CD4-positive, alpha-beta T cell treated with Interleukin-10 for 1 hour (primary cell): Measurements from ENCODE around the gene KRT15.

Experiments
- DNase-seq: peaks from one replicate; pipeline ENCODE4 v3.0.0-alpha.2; 2020

KRT15 gene

GRCh38 chr17:41503202-41503601 is 15.5 kb downstream of the KRT15 start:
- no peak for DNase-seq

GRCh38 chr17:41500131-41500911 is 18.4 kb downstream of the KRT15 start:
- no peak for DNase-seq

GRCh38 chr17:41499714-41500113 is 19.0 kb downstream of the KRT15 start:
- DNase-seq = no peak

GRCh38 chr17:41498276-41498675 is 20.4 kb downstream of the KRT15 start:
- no peak for DNase-seq

- DNase-seq = peak; percentile 68
These were observed 21.7 kb downstream of the KRT15 start for GRCh38 chr17:41496803-41497484.

- DNase-seq = no peak
These were observed 24.2 kb downstream of the KRT15 start for GRCh38 chr17:41494524-41494923.

- DNase-seq = no peak
These were observed 25.9 kb downstream of the KRT15 start for GRCh38 chr17:41492771-41493170.

GRCh38 chr17:41492351-41492750 is 26.3 kb downstream of the KRT15 start:
- no peak for DNase-seq

- no peak for DNase-seq
These were observed 27.2 kb downstream of the KRT15 start for GRCh38 chr17:41491476-41491875.

GRCh38 chr17:41490000-41490990 is 28.4 kb downstream of the KRT15 start:
- no peak for DNase-seq

GRCh38 chr17:41489531-41489930 is 29.2 kb downstream of the KRT15 start, which contains the start of gene KRT36:
Gene KRT36 (minus strand): TSS chr17:41489910. CDS start chr17:41489864, 46 bp downstream.
- DNase-seq = no peak

- DNase-seq = no peak
These were observed 31.7 kb downstream of the KRT15 start for GRCh38 chr17:41486809-41487530.

- no peak for DNase-seq
These were observed 32.4 kb downstream of the KRT15 start for GRCh38 chr17:41486316-41486715.

GRCh38 chr17:41484920-41485904 is 33.5 kb downstream of the KRT15 start:
- no peak for DNase-seq

GRCh38 chr17:41483991-41484826 is 34.5 kb downstream of the KRT15 start:
- DNase-seq = no peak

- DNase-seq = no peak
These were observed 35.2 kb downstream of the KRT15 start for GRCh38 chr17:41483531-41483930.

- DNase-seq = no peak
These were observed 37.7 kb downstream of the KRT15 start, which contains the start of gene KRT35 for GRCh38 chr17:41481036-41481435. Gene KRT35 (minus strand): TSS chr17:41481151. CDS start chr17:41481097, 54 bp downstream.

- DNase-seq = no peak
These were observed 38.1 kb downstream of the KRT15 start for GRCh38 chr17:41480581-41480980.

GRCh38 chr17:41480136-41480535 is 38.6 kb downstream of the KRT15 start:
- DNase-seq = no peak

- no peak for DNase-seq
These were observed 40.5 kb downstream of the KRT15 start for GRCh38 chr17:41478237-41478636.
